Tibial nerve (tissue), 3 donors: Measurements from ENCODE around the gene LMF1.

Experiments
- CTCF ChIP-seq, 5 experiments: fragments of 200-600 bp in 3 of 5; fragments of 450-650 bp in 2 of 5; sonication (generic) in 3 of 5; IDR thresholded peaks; one replicate each; pipeline ENCODE4 v1.5.1; 2016 to 2019; ENCODE audit warnings: antibody characterized with exemption in 5 of 5, mild to moderate bottlenecking in 3 of 5, moderate library complexity in 2 of 5
- POLR2A ChIP-seq, 2 donors: fragments of 450-650 bp; IDR thresholded peaks; one replicate each; pipeline ENCODE4 v1.6.1; 2017; ENCODE audit warnings: antibody characterized with exemption in 2 of 2, mild to moderate bottlenecking in 2 of 2, moderate library complexity in 2 of 2

GRCh38 chr16:804193-805048 lies 166.4 kb downstream of the LMF1 start:
- TF ChIP-seq CTCF (IDR thresholded peaks at IDR 0.05) (no peak), POLR2A (IDR thresholded peaks at IDR 0.05) (no peak)
